ENCODE results near the gene SHANK2.

Gene SHANK2

DNA sequence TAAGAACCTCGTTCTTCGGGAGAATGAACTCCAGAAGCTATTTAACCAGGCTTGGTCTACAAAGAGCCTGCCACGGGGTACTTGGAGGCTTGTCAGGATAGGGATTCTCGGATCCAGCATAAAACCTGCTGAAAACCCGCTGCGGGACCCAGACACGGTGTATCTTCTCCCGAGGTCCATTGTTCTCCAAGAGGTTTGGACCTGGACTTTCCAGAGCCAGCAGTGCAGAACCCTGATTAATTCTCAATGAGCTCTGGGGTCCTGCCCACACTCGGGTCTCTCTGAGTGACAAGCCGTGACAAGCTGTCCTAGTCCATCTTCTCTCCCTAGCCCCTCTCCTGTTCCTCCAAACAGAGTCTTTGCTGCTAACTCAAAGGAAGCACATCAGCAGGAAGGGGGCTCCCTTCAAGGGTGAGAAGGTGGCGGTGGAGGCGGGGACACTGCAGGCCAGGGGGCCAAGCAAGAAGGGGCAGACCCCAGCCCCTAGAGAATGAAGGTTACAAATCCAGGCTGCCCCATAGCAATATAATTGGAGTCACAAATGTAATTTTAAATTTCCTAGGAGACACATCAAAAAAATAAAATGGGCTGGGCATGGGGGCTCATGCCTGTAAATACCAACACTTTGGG is 12.2 kb downstream of the SHANK2 start:
- H3K4me3 ChIP-seq (ENCODE audit: low read length) = no peak overlapping the region
- no peaks in the 10 kb centered on the region for H3K9me2 ChIP-seq (replicated peaks; ENCODE audit: insufficient read depth, low read length)
- H3K9me3 ChIP-seq (replicated peaks; ENCODE audit: insufficient read depth, low read length) = no peaks in the 10 kb centered on the region
- H3F3A ChIP-seq (ENCODE audit: insufficient read depth, low read length) = no peaks in the 10 kb centered on the region
- H3K4me1 ChIP-seq (ENCODE audit: low read length) = no peaks in the 10 kb centered on the region
- H3K27ac ChIP-seq (ENCODE audit: low read length) = no peak overlapping the region
- H3K4me2 ChIP-seq (ENCODE audit: low read depth, low read length) = no peak overlapping the region
- peaks cover 99% of the 10 kb centered on the region for H3K27me3 ChIP-seq (replicated peaks; ENCODE audit: insufficient read depth, low read length)
- H3K36me3 ChIP-seq (replicated peaks; ENCODE audit: insufficient read depth, low read length) = no peaks in the 10 kb centered on the region
- no peaks in the 10 kb centered on the region for H3K79me2 ChIP-seq (ENCODE audit: low read length)
- TF ChIP-seq EZH2phosphoT487 (IDR thresholded peaks at IDR 0.05; ENCODE audit: low read length) (no peak), EZH2 (optimal IDR thresholded peaks at IDR 0.05; ENCODE audit: low read depth, low read length) (no peak)
- TF ChIP-seq, protein P1, sequence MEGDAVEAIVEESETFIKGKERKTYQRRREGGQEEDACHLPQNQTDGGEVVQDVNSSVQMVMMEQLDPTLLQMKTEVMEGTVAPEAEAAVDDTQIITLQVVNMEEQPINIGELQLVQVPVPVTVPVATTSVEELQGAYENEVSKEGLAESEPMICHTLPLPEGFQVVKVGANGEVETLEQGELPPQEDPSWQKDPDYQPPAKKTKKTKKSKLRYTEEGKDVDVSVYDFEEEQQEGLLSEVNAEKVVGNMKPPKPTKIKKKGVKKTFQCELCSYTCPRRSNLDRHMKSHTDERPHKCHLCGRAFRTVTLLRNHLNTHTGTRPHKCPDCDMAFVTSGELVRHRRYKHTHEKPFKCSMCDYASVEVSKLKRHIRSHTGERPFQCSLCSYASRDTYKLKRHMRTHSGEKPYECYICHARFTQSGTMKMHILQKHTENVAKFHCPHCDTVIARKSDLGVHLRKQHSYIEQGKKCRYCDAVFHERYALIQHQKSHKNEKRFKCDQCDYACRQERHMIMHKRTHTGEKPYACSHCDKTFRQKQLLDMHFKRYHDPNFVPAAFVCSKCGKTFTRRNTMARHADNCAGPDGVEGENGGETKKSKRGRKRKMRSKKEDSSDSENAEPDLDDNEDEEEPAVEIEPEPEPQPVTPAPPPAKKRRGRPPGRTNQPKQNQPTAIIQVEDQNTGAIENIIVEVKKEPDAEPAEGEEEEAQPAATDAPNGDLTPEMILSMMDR (IDR thresholded peaks at IDR 0.05; ENCODE audit: low read length) = no peak
- H2AFZ ChIP-seq (ENCODE audit: low read length) = no peak overlapping the region
- no peaks in the 10 kb centered on the region for H4K20me1 ChIP-seq (ENCODE audit: insufficient read depth, low read length)
- H3K9ac ChIP-seq (ENCODE audit: low read length) = no peak overlapping the region
- no peak for DNase-seq

DNA sequence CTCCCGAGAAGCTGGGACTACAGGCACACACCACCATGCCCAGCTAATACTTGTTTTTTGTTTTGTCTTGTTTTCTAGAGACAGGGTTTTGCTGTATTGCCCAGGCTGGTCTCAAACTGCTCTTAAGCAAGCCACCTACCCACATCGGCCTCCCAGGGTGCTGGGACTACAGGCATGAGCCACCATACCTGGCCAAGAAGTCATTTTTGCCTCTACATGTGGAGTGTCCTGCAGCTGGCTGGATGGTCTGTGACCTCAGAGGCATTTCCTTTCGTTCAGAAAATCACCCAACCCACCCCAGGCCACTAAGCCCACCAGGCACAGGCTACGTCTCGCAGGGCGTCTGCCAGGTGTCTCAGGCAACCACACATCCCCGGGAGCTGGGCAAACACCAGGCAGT is 12.8 kb downstream of the SHANK2 start:
- H3K4me2 ChIP-seq (ENCODE audit: low read depth, low read length) = no peak overlapping the region
- TF ChIP-seq, protein P1 (IDR thresholded peaks at IDR 0.05; ENCODE audit: low read length) = no peak
- TF ChIP-seq EZH2phosphoT487 (IDR thresholded peaks at IDR 0.05; ENCODE audit: low read length) = no peak
- TF ChIP-seq EZH2 (optimal IDR thresholded peaks at IDR 0.05; ENCODE audit: low read depth, low read length) = no peak
- H3K27ac ChIP-seq (ENCODE audit: low read length) = no peak overlapping the region
- H3K79me2 ChIP-seq (ENCODE audit: low read length) = no peaks in the 10 kb centered on the region
- H3K9me2 ChIP-seq (replicated peaks; ENCODE audit: insufficient read depth, low read length) = no peaks in the 10 kb centered on the region
- no peaks in the 10 kb centered on the region for H3F3A ChIP-seq (ENCODE audit: insufficient read depth, low read length)
- H3K27me3 ChIP-seq (replicated peaks; ENCODE audit: insufficient read depth, low read length) = peaks cover 99% of the 10 kb centered on the region
- no peak overlapping the region for H3K9ac ChIP-seq (ENCODE audit: low read length)
- H3K9me3 ChIP-seq (replicated peaks; ENCODE audit: insufficient read depth, low read length) = no peaks in the 10 kb centered on the region
- H2AFZ ChIP-seq (ENCODE audit: low read length) = no peak overlapping the region
- H3K4me3 ChIP-seq (ENCODE audit: low read length) = no peak overlapping the region
- H3K36me3 ChIP-seq (replicated peaks; ENCODE audit: insufficient read depth, low read length) = no peaks in the 10 kb centered on the region
- no peak for DNase-seq
- no peaks in the 10 kb centered on the region for H4K20me1 ChIP-seq (ENCODE audit: insufficient read depth, low read length)
- H3K4me1 ChIP-seq (ENCODE audit: low read length) = no peaks in the 10 kb centered on the region

GRCh38 chr11:71238941-71239340 is 13.4 kb downstream of the SHANK2 start:
- H3F3A ChIP-seq (ENCODE audit: insufficient read depth, low read length) = no peaks in the 10 kb centered on the region
- no peaks in the 10 kb centered on the region for H3K36me3 ChIP-seq (replicated peaks; ENCODE audit: insufficient read depth, low read length)
- H3K9me3 ChIP-seq (replicated peaks; ENCODE audit: insufficient read depth, low read length) = no peaks in the 10 kb centered on the region
- H3K9me2 ChIP-seq (replicated peaks; ENCODE audit: insufficient read depth, low read length) = no peaks in the 10 kb centered on the region
- no peak overlapping the region for H3K27ac ChIP-seq (ENCODE audit: low read length)
- DNase-seq = no peak
- H2AFZ ChIP-seq (ENCODE audit: low read length) = no peak overlapping the region
- peaks cover 96% of the 10 kb centered on the region for H3K27me3 ChIP-seq (replicated peaks; ENCODE audit: insufficient read depth, low read length)
- H3K79me2 ChIP-seq (ENCODE audit: low read length) = no peaks in the 10 kb centered on the region
- no peak overlapping the region for H3K4me2 ChIP-seq (ENCODE audit: low read depth, low read length)
- no peak overlapping the region for H3K9ac ChIP-seq (ENCODE audit: low read length)
- H4K20me1 ChIP-seq (ENCODE audit: insufficient read depth, low read length) = no peaks in the 10 kb centered on the region
- no peaks in the 10 kb centered on the region for H3K4me1 ChIP-seq (ENCODE audit: low read length)
- TF ChIP-seq EZH2 (optimal IDR thresholded peaks at IDR 0.05; ENCODE audit: low read depth, low read length) (no peak), EZH2phosphoT487 (IDR thresholded peaks at IDR 0.05; ENCODE audit: low read length) (no peak)
- TF ChIP-seq, protein P1 (IDR thresholded peaks at IDR 0.05; ENCODE audit: low read length) = no peak
- no peak overlapping the region for H3K4me3 ChIP-seq (ENCODE audit: low read length)

Measured in MM.1S (cell line).